Caco-2 (cell line): ENCODE measurements around the gene POLR2C. TPM values are rescaled to one million over a fixed set of nuclear protein-coding genes. Genes with fewer than 3 reads are reported as not detected.

Experiments used
- BruUV-seq: library from RNA; stranded (reverse); fragments of 400-500 nt; replicated peaks from 2 replicates; lab custom pipeline; 2021; lab: Mats Ljungman, UMichigan
- CTCF ChIA-PET: fragments of 300-600 bp; sonication (Branson Sonifier 250); formaldehyde crosslinking; loops from one replicate; lab custom pipeline; 2022; ENCODE audit warnings: antibody characterized with exemption; lab: Charles Lee
- POLR2A ChIA-PET: fragments of 300-600 bp; sonication (Branson Sonifier 250); formaldehyde crosslinking; loops from one replicate; lab custom pipeline; 2022; ENCODE audit warnings: antibody characterized with exemption; lab: Charles Lee
- DNase-seq, 2 experiments: peaks; one replicate each; pipeline versions ENCODE4 v3.0.0 to v3.0.0-alpha.2; 2020 to 2022
- H3K27me3 ChIP-seq: replicated peaks from 2 replicates; pipeline ENCODE4 v1.6.0; 2011; ENCODE audit warnings: low read length; ENCODE audit not compliant: control insufficient read depth, insufficient read depth
- H3K36me3 ChIP-seq: 2 replicates; pipeline ENCODE4 v1.5.1; 2011; ENCODE audit warnings: low read length; ENCODE audit not compliant: control insufficient read depth, insufficient read depth
- H3K4me1 ChIP-seq: fragments of 250-450 bp; sonication (Bioruptor Pico); 2 replicates; pipeline ENCODE4 v1.5.1; 2020; ENCODE audit warnings: mild to moderate bottlenecking
- H3K4me3 ChIP-seq: 2 replicates; pipeline ENCODE4 v1.5.1; 2011; ENCODE audit warnings: low read depth, mild to moderate bottlenecking, control low read depth, low read length
- H3K9me3 ChIP-seq: fragments of 250-450 bp; sonication (Bioruptor Pico); 2 replicates; pipeline ENCODE4 v1.5.1; 2020; ENCODE audit warnings: mild to moderate bottlenecking, moderate library complexity
- H3K27ac Mint-ChIP-seq: one replicate; pipeline ENCODE4 v1.8.0; 2022; ENCODE audit warnings: mixed read lengths; ENCODE audit not compliant: unreplicated experiment
- H3K27me3 Mint-ChIP-seq: one replicate; pipeline ENCODE4 v1.8.0; 2022; ENCODE audit warnings: mixed read lengths; ENCODE audit not compliant: insufficient read depth, unreplicated experiment
- H3K36me3 Mint-ChIP-seq: one replicate; pipeline ENCODE4 v1.8.0; 2022; ENCODE audit warnings: mild to moderate bottlenecking, mixed read lengths; ENCODE audit not compliant: insufficient read depth, unreplicated experiment
- H3K4me1 Mint-ChIP-seq: one replicate; pipeline ENCODE4 v1.8.0; 2022; ENCODE audit warnings: low read depth, mixed read lengths; ENCODE audit not compliant: unreplicated experiment
- H3K4me3 Mint-ChIP-seq: one replicate; pipeline ENCODE4 v1.8.0; 2022; ENCODE audit warnings: mild to moderate bottlenecking, moderate library complexity, mixed read lengths; ENCODE audit not compliant: unreplicated experiment
- H3K9me3 Mint-ChIP-seq: one replicate; pipeline ENCODE4 v1.8.0; 2022; ENCODE audit warnings: mixed read lengths; ENCODE audit not compliant: unreplicated experiment
- CTCF ChIP-seq, 2 experiments: fragments of 200-600 bp in 1 of 2; IDR thresholded peaks; 1 replicate in 1 of 2; 2 replicates in 1 of 2; pipeline versions ENCODE4 v1.5.1 to v1.8.0; 2011 to 2022; ENCODE audit warnings: antibody characterized with exemption in 1 of 2, control low read depth in 1 of 2, inconsistent platforms in 1 of 2, low read depth in 1 of 2, low read length in 1 of 2, mild to moderate bottlenecking in 1 of 2, moderate library complexity in 1 of 2; ENCODE audit not compliant: insufficient read depth in 1 of 2, severe bottlenecking in 1 of 2, unreplicated experiment in 1 of 2
- intact Hi-C: fragments of 100-400 bp; cut with micrococcal nuclease; formaldehyde crosslinking; loops from one replicate; pipeline ENCODE4 v1.10.0; 2022; ENCODE audit not compliant: unreplicated experiment
- total RNA-seq: library from RNA; stranded (reverse); gene quantifications from 2 replicates; pipeline ENCODE4 v1.2.3, GENCODE V29; 2022

Gene POLR2C
- total RNA-seq, 1 experiment from 2014 or later, result 100 TPM

GRCh38 chr16:57476546-57477410 lies 14.3 kb downstream of the POLR2C start:
- Mint-ChIP-seq H3K9me3 (no peaks in the 10 kb centered on the region), H3K4me3 (no peak overlapping the region), H3K36me3 (peaks cover 66% of the 10 kb centered on the region), H3K4me1 (peaks cover 43% of the 10 kb centered on the region), H3K27me3 (no peaks in the 10 kb centered on the region), H3K27ac (no peak overlapping the region)
- intact Hi-C loops, result no loop called here
- peaks cover 18% of the 10 kb centered on the region for H3K36me3 ChIP-seq
- H3K9me3 ChIP-seq, result no peaks in the 10 kb centered on the region
- H3K4me3 ChIP-seq, result no peak overlapping the region
- DNase-seq, result peak in 1 of 2 experiments; percentile 31
- CTCF ChIA-PET, result no interaction called here
- no peak for TF ChIP-seq CTCF (IDR thresholded peaks at IDR 0.05; ENCODE audit: insufficient read depth in 1 of 2, low read depth in 1 of 2, low read length in 1 of 2, severe bottlenecking in 1 of 2, unreplicated experiment in 1 of 2)
- POLR2A ChIA-PET, result interaction anchor here (0.6 kb wide), 1 partner anchor 15 kb away, joined by 3 read pairs; no protein-coding TSS in a partner anchor
- no TSS peak for BruUV-seq
- peaks cover 50% of the 10 kb centered on the region for H3K4me1 ChIP-seq
- H3K27me3 ChIP-seq, result no peaks in the 10 kb centered on the region

GRCh38 chr16:57477531-57478202 lies 15.2 kb downstream of the POLR2C start:
- Mint-ChIP-seq H3K27ac (no peak overlapping the region), H3K36me3 (peaks cover 57% of the 10 kb centered on the region), H3K4me1 (peaks cover 38% of the 10 kb centered on the region), H3K27me3 (no peaks in the 10 kb centered on the region), H3K9me3 (no peaks in the 10 kb centered on the region), H3K4me3 (peak overlapping the region; percentile 89)
- peaks cover 43% of the 10 kb centered on the region for H3K4me1 ChIP-seq
- no peaks in the 10 kb centered on the region for H3K9me3 ChIP-seq
- POLR2A ChIA-PET, result no interaction called here
- peak in 1 of 2 experiments; percentile 29 for DNase-seq
- no peaks in the 10 kb centered on the region for H3K27me3 ChIP-seq
- intact Hi-C loops, result no loop called here
- CTCF ChIA-PET, result no interaction called here
- no peak for TF ChIP-seq CTCF (IDR thresholded peaks at IDR 0.05; ENCODE audit: insufficient read depth in 1 of 2, low read depth in 1 of 2, low read length in 1 of 2, severe bottlenecking in 1 of 2, unreplicated experiment in 1 of 2)
- no TSS peak for BruUV-seq
- no peak overlapping the region for H3K4me3 ChIP-seq
- H3K36me3 ChIP-seq, result peaks cover 18% of the 10 kb centered on the region
